HG03521 (cell line): ENCODE measurements around the gene ARMC3.
"Not testable (repeated sequence)": the region's sequence is repeated elsewhere in the genome, so short reads cannot be mapped to it uniquely, and the experiment has no call there.

Experiments used
- ATAC-seq: cut with Tn5 transposase; IDR thresholded peaks from one replicate; pipeline ENCODE4 v1.9.1; 2021; ENCODE audit warnings: mild to moderate bottlenecking, moderate library complexity; ENCODE audit not compliant: unreplicated experiment

Gene ARMC3, protein sequence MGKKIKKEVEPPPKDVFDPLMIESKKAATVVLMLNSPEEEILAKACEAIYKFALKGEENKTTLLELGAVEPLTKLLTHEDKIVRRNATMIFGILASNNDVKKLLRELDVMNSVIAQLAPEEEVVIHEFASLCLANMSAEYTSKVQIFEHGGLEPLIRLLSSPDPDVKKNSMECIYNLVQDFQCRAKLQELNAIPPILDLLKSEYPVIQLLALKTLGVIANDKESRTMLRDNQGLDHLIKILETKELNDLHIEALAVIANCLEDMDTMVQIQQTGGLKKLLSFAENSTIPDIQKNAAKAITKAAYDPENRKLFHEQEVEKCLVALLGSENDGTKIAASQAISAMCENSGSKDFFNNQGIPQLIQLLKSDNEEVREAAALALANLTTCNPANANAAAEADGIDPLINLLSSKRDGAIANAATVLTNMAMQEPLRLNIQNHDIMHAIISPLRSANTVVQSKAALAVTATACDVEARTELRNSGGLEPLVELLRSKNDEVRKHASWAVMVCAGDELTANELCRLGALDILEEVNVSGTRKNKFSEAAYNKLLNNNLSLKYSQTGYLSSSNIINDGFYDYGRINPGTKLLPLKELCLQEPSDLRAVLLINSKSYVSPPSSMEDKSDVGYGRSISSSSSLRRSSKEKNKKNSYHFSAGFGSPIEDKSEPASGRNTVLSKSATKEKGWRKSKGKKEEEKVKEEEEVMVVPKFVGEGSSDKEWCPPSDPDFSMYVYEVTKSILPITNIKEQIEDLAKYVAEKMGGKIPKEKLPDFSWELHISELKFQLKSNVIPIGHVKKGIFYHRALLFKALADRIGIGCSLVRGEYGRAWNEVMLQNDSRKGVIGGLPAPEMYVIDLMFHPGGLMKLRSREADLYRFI

DNA sequence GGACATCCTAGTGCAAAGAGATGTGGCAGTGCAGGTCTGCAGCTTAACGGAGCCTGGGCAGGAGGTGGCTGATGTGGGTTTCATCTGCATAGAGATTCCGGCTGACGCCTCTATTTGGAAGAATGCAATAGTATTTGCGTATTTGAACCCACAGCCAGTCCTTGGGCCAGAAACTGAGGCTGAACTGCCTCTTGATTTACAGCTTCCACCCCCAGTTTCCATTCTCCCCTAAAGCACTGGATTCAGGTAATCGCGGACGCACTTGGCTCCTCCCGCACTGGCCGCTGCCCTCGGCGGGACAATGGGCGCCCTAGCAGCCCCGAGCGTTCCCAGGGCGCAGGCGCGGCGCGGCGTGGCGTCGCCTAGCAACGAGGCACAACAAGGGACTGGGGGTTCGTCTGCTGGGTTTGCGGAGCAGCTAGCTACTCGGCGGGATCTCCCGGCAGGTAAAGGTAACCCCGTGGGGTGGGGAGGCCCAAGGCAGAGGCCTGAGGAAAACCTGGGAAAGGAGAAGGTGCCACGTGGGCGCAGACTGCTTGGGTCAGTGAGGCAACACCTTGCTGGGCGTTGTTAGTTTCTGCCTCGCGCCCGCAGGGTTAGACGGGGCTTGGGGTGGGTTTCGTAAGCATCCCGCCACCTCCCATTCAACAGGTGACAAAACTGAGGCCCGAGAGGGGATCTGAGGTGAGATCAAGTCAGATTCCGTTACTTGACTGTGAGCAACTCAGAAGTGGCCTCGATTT lies at the start of gene ARMC3:
ARMC3 (plus strand) TSS at position 393 of the 743 bp plus-strand sequence. CDS start 3,944 bp downstream, outside the sequence.
- peak; percentile 91 for ATAC-seq

DNA sequence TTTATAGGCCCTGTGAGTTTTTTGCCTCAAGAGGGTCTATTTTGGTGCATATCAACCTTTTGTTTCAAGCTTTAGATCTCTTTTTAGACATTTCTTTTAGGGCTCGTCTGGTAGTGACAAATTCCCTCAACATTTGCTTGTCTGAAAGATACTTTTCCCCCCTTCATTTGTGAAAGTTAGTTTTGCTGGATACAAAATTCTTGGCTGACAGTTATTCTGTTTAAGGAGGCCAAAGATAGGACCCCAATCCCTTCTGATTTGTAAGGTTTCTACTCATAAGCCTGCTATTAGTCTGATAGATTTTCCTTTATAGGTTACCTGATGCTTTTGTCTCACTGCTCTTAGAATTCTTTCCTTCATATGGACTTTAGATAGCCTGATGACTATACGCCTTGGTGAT lies 36.1 kb upstream of the ARMC3 start:
- no peak for ATAC-seq

DNA sequence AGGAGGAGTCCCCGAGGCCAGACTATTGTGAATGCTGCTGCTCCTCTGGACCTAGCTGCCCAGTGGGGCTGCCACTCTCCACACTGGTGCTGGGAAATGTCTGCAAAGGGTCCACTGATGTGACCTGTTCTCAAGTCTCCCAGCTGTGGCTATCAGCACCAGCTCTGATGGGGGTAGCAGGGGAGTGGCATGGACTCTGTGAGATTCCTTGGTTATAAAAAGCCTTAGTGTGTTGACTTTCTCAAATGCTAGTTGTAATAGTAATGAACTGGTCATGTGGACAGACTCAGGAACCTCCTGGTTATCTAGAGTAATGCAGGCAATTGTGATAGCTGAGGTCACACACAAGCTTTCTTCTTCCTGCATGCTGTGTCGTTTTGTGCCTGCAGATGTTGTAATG lies 34.1 kb upstream of the ARMC3 start:
- ATAC-seq, result no peak

DNA sequence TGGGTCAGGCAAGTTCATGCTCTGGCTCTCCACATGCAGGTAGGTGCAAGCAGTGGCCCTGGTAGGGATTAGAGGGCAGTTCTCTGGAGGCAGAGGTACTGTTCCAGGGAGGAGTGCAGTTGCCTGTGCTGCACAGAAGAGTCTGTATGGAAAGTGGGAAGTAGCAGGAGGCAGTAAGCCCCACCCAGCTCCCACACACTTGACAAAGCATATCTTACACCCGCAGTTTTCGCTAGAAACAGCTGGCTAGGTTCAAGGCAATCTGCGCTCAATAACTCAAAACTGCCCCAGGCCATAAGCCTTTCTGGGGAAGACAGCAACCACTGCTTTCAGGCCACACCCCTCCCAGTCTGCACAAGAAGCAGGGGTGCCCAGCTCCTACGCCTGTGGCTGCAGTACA lies 33.1 kb upstream of the ARMC3 start:
- ATAC-seq, result no peak

DNA sequence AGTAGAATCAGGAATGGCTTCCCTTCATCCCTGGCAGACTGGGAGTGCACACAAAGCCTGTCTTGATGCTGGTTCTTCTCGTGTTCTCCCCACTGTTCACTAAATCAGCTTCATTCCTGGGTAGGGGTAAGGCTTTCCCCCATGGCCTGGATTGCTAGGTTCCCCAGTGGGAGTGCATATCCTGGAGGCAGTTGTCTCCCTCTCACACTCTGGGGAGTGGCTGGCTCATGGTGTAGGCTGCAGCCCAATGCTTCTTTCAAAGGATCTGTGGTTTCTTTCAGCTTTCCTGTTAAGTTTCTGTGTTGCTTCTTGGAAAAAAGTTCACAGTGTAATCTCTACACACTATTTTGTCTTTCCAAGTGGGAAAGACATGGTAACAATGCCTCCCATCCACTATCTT lies 32.6 kb upstream of the ARMC3 start:
- ATAC-seq, result no peak

DNA sequence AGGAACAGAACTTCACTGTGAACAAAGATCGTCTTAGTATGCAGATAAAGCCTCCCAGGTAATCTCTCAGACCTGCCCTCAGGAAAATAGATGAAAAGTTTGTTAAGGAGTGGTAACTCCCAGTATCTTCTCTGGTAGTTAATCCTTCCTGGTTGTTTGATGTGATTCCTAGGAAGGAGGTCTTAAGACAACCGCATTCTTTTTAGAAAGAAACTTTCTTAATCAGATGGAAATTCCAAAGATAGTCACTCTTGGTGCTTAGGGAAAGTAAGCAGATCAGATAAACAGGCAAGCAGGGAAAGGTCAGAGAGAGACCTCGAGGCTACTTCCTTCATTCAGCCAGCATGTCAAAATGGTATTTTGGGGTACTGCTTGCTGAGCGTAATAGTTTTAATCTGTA lies 30.5 kb upstream of the ARMC3 start:
- no peak for ATAC-seq

DNA sequence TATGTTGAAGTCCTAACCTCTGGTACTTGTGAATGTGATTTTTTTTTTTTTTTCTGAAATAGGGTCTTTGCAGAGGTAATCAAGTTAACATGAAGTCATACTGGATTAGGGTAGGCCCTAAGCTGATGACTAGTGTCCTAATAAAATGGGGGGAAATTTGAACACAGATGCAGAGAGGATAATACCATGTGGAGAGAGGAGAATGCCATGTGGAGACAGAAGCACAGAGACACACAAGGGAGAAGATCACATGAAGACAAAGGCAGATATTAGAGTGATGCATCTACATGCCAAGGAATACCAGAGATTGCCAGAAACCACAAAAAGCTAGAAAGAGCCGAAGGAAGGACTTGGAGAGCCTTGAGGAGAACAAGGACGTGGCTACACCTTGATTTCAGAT lies 28.5 kb upstream of the ARMC3 start:
- ATAC-seq, result no peak

DNA sequence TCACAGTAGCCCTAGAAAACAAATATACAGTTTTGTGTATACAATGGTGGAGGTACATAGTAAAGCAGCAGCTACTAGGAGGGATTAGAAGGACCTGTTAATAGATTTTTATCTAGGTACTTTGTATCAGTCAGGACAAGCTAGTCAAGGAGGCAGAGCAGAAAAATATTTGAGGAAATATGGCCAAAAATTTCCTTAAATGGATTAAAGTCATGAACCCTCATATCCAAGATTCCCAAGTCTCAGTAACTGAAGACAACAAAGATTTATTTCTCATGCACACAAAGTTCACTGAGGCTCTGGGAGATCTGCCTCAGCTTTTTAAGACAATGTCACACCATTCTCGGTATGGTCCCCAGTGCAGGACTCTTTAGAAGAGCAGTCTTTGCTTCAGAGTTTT lies 28.1 kb upstream of the ARMC3 start:
- ATAC-seq, result no peak

DNA sequence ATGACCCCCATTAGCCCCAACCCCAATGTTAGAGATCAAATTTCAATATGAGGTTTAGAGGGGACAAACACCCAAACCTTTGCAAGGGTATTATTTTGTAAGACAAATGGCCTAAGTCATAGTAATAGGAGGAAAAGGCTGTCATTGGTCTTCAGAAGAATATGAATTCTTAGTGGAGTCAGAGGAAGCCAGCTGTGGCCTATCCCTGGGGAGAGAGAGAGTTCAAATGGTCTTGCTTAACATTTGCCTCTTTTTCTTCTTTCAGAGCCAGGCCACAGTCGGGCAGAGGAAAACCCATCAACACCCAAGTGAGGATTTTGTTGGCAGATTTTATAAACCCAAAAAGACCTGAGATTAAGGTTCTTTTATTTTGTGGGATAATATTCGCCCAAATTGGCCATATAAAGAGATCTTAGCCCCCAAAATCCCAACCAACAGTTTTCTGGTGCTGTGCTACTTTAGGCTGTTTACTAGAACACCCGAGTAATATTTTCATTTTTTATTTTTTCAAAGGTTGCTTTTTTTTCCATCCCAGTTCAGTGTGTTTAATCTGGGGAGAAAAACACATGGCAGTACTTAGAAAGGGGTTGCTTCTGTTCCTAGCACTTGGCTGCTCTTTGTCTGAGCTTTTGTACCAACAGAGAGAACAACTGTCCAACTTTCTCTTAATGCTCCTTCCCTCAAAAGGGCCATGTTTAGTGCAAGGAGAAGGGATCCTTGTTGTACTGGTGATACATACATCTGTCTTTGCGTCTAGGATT lies 26.8 kb upstream of the ARMC3 start:
- ATAC-seq, result no peak

DNA sequence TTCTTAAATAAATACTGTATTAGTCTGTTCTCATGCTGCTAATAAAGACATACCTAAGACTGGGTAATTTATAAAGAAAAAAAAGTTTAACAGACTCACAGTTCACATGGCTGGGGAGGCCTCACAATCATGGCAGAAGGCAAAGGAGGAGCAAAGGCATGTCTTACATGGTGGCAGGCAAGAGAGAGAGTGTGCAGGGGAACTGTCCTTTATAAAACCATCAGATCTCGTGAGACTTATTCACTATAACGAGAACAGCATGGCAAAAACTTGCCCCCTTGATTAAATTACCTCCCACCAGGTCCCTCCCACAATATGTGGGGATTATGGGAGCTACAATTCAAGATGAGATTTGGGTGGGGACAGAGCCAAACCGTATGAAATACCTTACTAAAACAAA lies 25.7 kb upstream of the ARMC3 start:
- not testable (repeated sequence) for ATAC-seq

DNA sequence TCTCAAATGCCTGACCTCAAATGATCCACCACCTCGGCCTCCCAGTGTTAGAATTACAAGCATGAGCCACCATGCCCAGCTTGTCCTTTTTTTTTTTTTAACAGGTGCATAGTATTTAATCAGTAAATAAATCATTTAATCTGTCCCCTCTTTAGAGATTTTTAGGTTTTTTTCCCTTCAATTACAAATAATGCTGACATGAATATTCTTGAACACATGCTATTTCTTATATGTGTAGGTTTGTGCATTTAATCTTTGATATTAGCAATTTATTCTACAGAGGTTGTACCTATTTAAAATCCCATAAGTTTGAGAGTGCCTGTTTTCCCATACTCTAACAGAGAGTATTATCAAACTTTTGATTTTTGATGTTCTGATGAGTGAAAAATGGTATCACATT lies 24.2 kb upstream of the ARMC3 start:
- ATAC-seq, result no peak

DNA sequence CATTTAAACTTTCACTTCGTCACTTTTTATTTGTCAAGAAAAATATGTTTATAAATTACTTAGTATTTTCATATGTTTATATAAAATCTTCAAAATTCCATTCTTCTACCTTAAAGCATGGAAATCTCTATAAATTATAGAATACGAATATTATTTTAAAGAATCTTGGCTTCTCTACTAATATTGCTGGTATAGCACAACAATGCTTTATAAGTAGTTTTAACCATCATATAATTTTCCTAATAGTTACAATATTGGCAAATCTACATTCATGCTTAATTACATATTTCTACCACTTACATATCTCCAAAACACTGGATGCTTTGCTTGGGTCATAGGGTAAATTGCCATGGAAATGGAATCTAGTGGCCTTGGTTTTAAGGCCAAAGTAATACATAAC lies 21.1 kb upstream of the ARMC3 start:
- ATAC-seq, result no peak

DNA sequence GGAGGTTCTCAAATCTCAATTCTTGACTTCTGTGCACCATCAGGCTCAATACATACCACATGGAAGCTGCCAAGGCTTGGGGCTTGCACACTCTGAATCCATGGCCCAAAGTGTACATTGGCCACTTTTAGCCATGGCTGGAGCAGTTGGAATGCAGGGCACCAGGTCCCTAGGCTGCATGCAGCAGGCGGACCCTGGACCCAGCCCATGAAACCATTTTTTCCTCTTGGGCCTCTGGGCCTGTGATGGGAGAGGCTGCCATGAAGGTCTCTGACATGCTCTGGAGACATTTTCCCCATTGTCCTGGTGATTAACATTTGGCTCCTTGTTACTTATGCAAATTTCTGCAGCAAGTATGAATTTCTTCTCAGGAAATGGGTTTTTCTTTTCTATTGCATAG lies 19.0 kb upstream of the ARMC3 start:
- ATAC-seq, result no peak

DNA sequence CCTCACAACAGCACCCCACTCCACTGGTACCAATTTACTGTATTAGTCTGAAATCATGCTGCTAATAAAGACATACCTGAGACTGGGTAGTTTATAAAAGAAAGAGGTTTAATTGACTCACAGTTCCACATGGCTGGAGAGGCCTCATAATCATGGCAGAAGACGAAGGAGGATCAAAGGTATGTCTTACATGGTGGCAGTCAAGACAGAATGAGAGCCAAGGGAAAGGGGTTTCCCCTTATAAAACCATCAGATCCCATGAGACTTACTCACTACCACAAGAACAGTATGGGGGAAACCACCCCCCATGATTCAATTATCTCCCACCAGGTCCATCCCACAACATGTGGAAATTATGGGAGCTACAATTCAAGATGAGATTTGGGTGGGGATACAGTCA lies 18.2 kb upstream of the ARMC3 start:
- ATAC-seq, result not testable (repeated sequence)

DNA sequence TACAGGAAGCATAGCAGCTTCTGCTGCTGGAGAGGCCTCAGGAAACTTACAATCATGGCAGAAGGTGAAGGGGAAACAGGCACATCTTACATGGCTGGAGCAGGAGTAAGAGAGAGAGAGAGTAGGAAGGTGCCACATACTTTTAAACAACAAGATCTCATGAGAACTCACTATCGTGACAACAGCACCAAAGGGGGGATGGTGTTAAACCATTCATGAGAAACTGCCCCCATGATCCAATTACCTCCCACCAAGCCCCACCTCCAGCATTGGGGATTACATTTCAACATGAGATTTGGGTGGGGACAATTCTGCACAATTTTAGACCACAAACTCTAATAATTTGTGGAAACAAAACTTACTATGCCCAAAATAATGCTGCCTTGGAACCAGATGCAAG lies 16.8 kb upstream of the ARMC3 start:
- ATAC-seq, result no peak

DNA sequence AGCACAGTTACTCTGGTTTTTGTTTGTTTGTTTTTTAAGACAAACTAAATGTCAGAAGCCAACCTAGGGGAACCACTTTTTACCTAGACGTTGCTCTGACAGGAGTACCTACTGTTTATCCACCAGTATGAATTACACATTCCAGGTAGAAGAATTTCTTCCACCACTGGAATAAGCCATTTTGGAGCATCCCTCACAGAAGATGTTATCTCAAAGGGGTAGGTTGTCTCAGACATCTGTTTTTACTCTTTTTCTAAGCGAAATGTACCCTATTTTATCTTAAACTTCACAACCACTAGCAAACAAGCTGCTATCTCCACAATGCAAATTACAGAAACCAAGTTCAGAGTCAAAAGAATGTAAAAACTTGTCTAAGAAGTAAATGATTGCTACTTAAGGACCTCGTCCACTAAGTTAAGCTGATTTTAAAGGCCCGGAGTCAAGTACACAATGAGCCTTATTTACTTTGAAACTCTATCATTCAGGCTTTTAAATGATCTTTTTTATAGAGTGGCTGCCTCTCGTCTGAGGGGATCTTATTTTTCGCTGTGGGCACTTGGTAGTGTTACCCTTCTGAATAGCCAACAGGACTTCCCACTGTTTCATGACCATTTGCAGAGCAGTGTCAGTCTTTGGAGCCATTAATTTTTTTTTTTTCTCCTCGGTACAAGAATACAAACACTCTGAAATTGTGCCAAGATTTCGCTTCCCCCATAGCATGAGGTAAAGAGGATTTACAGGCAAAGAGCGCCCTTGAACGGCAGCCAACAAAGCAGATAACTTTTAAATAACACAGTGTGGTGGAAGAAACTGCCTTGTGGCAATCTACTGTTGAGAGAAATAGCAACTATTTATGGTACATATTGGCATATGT lies 15.7 kb upstream of the ARMC3 start:
- no peak for ATAC-seq

DNA sequence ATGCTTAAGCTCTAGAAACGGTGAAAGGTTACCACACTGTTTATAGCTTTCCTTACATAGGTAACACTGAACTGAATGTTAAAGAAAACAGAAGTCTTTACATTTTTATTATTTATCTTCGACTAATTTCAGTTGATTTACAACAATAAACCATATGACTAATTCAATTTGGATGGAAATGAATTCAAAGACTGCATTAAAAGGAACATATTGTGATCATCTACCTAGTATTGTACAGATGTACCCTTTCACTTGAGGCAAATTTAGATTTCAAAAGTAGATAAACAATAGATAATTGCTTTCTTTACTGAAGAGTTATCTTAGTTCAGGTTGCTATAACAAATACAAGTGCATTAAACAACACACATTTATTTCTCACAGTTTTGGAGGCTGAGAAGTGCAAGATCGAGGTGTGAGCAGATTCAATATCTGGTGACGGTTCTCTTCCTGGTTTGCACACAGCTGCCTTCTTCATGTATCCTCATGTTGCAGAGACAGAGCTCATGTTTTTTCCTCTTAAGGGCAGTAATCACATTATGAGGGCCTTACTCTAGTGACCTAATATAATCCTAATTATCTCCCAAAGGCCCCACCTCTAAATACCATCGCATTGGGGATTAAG lies 15.0 kb upstream of the ARMC3 start:
- ATAC-seq, result no peak

DNA sequence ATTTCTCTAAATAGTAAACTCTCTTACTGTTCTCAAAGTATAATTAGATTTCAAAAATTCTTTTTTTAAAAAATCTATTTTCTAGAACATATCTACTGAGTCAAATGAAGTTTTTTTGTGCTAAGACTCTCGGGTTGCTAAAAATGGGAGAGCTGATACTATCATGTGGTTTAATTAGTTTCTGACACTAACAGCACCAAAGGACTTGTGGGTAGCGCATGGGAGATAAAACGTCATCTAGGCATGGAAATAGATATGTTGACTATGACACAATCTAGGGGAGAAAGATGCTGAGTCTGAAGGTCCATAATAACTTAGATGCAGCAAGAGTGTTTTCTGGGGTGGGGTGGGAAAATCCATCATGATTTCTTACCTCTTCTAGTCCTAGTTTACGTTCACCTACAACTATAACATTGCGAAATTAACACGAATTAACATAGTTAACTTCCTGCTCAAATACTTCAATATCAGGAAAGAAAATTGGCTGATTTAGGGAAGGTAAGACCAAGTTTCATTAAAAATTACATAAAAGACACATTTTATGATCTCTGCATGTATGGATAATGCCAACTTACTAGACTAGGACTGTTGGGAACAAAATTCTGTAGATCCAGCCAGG lies 14.3 kb upstream of the ARMC3 start:
- no peak for ATAC-seq

DNA sequence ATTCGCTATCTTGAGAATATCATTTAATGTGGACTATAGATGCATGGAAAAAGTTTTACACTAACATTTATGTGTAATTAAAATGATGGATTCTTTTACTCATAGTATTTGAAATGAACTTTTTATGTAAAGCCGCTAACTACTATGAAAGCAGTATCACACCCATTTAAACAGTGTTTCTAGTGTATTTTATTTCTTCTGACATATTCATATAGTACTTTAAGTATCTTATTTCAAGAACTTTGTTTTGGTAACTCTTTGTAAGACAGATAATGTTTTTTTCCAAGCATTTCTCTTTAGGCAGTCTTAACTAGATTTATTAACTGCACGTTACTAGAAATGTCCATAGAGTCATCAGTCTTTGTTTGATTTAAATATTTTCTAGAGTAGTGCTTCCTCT lies 12.5 kb upstream of the ARMC3 start:
- no peak for ATAC-seq
